Measurements from ENCODE around the gene TMEM231. TPM values are rescaled to one million over a fixed set of nuclear protein-coding genes. Genes with fewer than 3 reads are reported as not detected.

Gene TMEM231
- total RNA-seq, 5 donors from 2014 or later (not counting 1 experiment from before 2014, with no cell fraction given): 1.5 to 3.0 (median 2.1) TPM

DNA sequence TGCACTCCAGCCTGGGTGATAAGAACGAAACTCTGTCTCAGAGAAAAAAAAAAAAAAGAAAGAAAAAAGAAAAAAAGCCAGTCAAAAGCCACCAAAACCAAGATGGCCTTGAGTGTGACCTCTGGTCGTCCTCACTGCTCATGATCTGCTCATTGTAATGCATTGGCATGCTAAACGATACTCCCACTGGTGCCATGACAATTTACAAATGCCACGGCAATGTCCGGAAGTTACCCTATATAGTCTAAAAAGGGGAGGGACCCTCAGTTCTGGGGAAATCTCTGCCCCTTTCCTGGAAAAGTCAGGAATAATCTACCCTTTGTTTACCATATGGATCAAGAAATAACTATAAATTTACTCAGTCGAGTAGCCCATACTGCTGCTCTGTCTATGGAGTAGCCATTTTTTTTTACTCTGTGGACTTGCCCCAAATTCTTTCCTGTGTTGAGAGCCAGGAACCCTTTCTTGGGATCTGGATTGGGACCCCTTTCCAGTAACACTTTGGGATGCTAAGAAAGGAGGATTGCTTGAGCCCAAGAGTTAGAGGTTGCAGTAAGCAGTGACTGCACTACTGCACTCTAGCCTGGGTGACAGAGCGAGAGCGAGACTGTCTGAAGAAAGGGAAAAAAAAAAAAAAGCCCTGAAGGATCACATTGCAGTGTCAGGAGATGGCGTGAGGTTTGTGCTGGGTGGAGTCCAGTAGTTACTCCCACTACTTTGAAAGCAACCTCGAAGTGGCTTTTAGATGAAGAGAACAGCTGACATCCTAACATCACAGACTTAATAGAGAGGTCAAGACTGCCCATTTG is 3.7 kb upstream of the TMEM231 start:
- Mint-ChIP-seq H3K27ac (no peak overlapping the region), H3K9me3 (no peaks in the 10 kb centered on the region), H3K4me1 (peaks cover 9 to 13% (median 12%) of the 10 kb centered on the region in 3 donors), H3K4me3 (no peak overlapping the region), H3K27me3 (peaks cover 9 to 14% of the 10 kb centered on the region in 2 donors), H3K36me3 (no peaks in the 10 kb centered on the region)
- ChIA-PET POLR2A (interaction anchor here in 1 of 2 donors (0.7 kb wide), 1 partner anchor 1080 kb away, joined by 5 read pairs; no protein-coding TSS in a partner anchor), CTCF (interaction anchor here in 1 of 2 donors (0.7 kb wide), 1 partner anchor 460 kb away, joined by 6 read pairs; no protein-coding TSS in a partner anchor)
- 80% methylated on average over 1 of the region's 10 CpGs for WGBS (ENCODE audit: insufficient coverage)
- no peak for DNase-seq
- Histone ChIP-seq H3K4me3 (ENCODE audit: control insufficient read depth in 1 of 2, extremely low read depth in 1 of 2, low read length in 1 of 2) (no peak overlapping the region), H3K4me1 (ENCODE audit: control insufficient read depth in 1 of 2, extremely low read depth in 1 of 2, insufficient read depth in 2 of 2, low read length in 2 of 2) (peaks cover 3 to 15% of the 10 kb centered on the region in 2 experiments), H3K27ac (ENCODE audit: low read length) (no peak overlapping the region), H3K27me3 (replicated peaks in 1 of 2; ENCODE audit: control insufficient read depth in 2 of 2, extremely low read depth in 1 of 2, insufficient read depth in 2 of 2, low read length in 1 of 2) (peaks cover 0 to 9% of the 10 kb centered on the region in 2 experiments), H3K36me3 (ENCODE audit: control insufficient read depth in 2 of 2, extremely low read depth in 1 of 2, insufficient read depth in 1 of 2, low read length in 1 of 2) (no peaks in the 10 kb centered on the region), H3K9me3 (no peaks in the 10 kb centered on the region)
- no peak for ATAC-seq (replicated peaks in 1 of 4)

DNA sequence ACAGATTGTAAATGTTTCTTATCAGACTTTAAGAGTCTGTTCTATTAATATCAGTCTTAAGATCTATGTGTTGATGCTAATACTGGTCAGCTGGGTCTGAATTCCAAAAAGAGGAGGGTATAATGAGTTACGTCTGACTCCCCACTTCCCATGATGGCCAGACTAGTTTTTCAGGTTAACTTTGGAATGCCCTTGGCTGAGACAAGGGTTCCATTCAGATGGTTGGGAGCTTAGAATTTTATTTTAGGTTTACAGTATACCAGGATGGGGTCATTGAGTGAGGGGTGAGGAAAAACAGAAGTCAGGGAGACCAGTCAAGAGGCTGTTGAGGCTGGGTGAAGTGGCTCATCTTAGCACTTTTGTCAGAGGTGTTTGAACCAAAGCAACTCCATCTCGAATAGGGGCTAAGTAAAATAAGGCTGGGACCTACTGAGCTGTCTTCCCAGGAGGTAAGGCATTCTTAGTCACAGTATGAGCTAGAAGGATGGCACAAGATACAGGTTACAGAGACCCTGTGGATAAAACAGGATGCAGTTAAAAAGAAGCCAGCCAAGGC is 2.9 kb upstream of the TMEM231 start:
- Histone ChIP-seq H3K9me3 (no peaks in the 10 kb centered on the region), H3K4me3 (ENCODE audit: control insufficient read depth in 1 of 2, extremely low read depth in 1 of 2, low read length in 1 of 2) (no peak overlapping the region), H3K27me3 (replicated peaks in 1 of 2; ENCODE audit: control insufficient read depth in 2 of 2, extremely low read depth in 1 of 2, insufficient read depth in 2 of 2, low read length in 1 of 2) (peaks cover 0 to 9% of the 10 kb centered on the region in 2 experiments), H3K36me3 (ENCODE audit: control insufficient read depth in 2 of 2, extremely low read depth in 1 of 2, insufficient read depth in 1 of 2, low read length in 1 of 2) (no peaks in the 10 kb centered on the region), H3K27ac (ENCODE audit: low read length) (no peak overlapping the region), H3K4me1 (ENCODE audit: control insufficient read depth in 1 of 2, extremely low read depth in 1 of 2, insufficient read depth in 2 of 2, low read length in 2 of 2) (peaks cover 3 to 15% of the 10 kb centered on the region in 2 experiments)
- Mint-ChIP-seq H3K4me3 (no peak overlapping the region), H3K9me3 (no peaks in the 10 kb centered on the region), H3K27ac (no peak overlapping the region), H3K36me3 (no peaks in the 10 kb centered on the region), H3K4me1 (peaks cover 8 to 12% (median 12%) of the 10 kb centered on the region in 3 donors), H3K27me3 (peaks cover 8 to 14% of the 10 kb centered on the region in 2 donors)
- ATAC-seq (replicated peaks in 1 of 4): no peak
- WGBS (ENCODE audit: insufficient coverage): no CpG with 5 or more reads among the region's 2 CpGs
- POLR2A ChIA-PET: interaction anchor here in 1 of 2 donors (0.7 kb wide), 1 partner anchor 1079 kb away, joined by 5 read pairs; no protein-coding TSS in a partner anchor
- CTCF ChIA-PET: interaction anchor here in 1 of 2 donors (0.7 kb wide), 2 partner anchors 42 to 459 kb away, joined by 5 to 6 read pairs; no protein-coding TSS in a partner anchor
- DNase-seq: no peak

GRCh38 chr16:75556431-75556950 is 439 bp upstream of the TMEM231 start:
- Mint-ChIP-seq H3K27me3 (peaks cover 3 to 12% of the 10 kb centered on the region in 2 donors), H3K4me1 (peaks cover 8 to 12% (median 12%) of the 10 kb centered on the region in 3 donors), H3K4me3 (peak overlapping the region; percentile 83 to 89 (median 88)), H3K36me3 (no peaks in the 10 kb centered on the region), H3K27ac (peak overlapping the region; percentile 87 to 89), H3K9me3 (no peaks in the 10 kb centered on the region)
- H3K27ac ChIP-seq (ENCODE audit: low read length): peak overlapping the region; percentile 66
- H3K4me3 ChIP-seq (ENCODE audit: control insufficient read depth in 1 of 2, extremely low read depth in 1 of 2, low read length in 1 of 2): peak overlapping the region in 1 of 2 donors; percentile 61
- H3K4me1 ChIP-seq (ENCODE audit: control insufficient read depth in 1 of 2, extremely low read depth in 1 of 2, insufficient read depth in 2 of 2, low read length in 2 of 2): peaks cover 3 to 15% of the 10 kb centered on the region in 2 experiments
- H3K9me3 ChIP-seq: no peaks in the 10 kb centered on the region
- DNase-seq: no peak
- POLR2A ChIA-PET: interaction anchor here (0.5 to 1.2 kb wide), 10 partner anchors 8 to 225 kb away, joined by 3 to 10 read pairs (median 4); partner anchors contain the start of genes KARS1 (in 2 of the 2), TERF2IP (in 2 of the 2) and GABARAPL2 (in 1 of the 2)
- 87% methylated on average over 8 of the region's 16 CpGs for WGBS (ENCODE audit: insufficient coverage)
- ATAC-seq (replicated peaks in 1 of 4): no peak
- CTCF ChIA-PET: interaction anchor here (0.6 to 1.9 kb wide), 12 partner anchors 9 to 124 kb away, joined by 3 to 22 read pairs (median 5); partner anchors contain the start of genes ADAT1 (in 1 of the 2) and GABARAPL2 (in 1 of the 2)
- no peaks in the 10 kb centered on the region for H3K36me3 ChIP-seq (ENCODE audit: control insufficient read depth in 2 of 2, extremely low read depth in 1 of 2, insufficient read depth in 1 of 2, low read length in 1 of 2)
- peaks cover 0 to 5% of the 10 kb centered on the region in 2 experiments for H3K27me3 ChIP-seq (replicated peaks in 1 of 2; ENCODE audit: control insufficient read depth in 2 of 2, extremely low read depth in 1 of 2, insufficient read depth in 2 of 2, low read length in 1 of 2)

DNA sequence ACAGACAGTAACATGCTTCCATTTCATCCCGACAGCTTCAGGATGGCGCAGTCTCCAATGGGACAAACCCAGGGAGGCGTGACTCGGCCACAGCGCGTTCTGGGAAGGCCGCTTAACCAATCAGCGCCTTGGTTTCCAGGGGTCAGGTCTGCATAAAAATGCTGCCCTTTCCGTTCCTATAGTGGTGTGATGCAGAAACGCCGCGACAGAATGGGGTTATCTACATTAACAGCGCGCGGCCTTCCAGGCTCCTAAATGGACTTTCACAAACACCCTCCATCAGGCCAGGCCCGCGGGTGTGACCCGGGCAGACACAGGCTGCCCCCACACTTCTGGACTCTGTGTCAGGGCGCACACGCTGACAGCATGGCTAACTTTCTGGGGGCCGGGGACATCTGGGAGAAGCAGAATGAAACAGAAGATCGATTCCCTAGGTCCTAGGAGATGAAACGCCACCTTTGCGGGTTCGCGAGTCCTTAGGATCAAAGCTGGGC is 792 bp downstream of the TMEM231 start:
- no peaks in the 10 kb centered on the region for H3K9me3 ChIP-seq
- POLR2A ChIA-PET: interaction anchor here (0.8 to 1.2 kb wide), 7 partner anchors 10 to 121 kb away, joined by 3 to 10 read pairs (median 5); partner anchors contain the start of genes KARS1 (in 2 of the 2), TERF2IP (in 2 of the 2) and GABARAPL2 (in 1 of the 2)
- H3K27me3 ChIP-seq (replicated peaks in 1 of 2; ENCODE audit: control insufficient read depth in 2 of 2, extremely low read depth in 1 of 2, insufficient read depth in 2 of 2, low read length in 1 of 2): peaks cover 0 to 3% of the 10 kb centered on the region in 2 experiments
- Mint-ChIP-seq H3K4me1 (peaks cover 8 to 12% (median 12%) of the 10 kb centered on the region in 3 donors), H3K4me3 (peak overlapping the region; percentile 83 to 89 (median 88)), H3K27me3 (peaks cover 3 to 12% of the 10 kb centered on the region in 2 donors), H3K36me3 (no peaks in the 10 kb centered on the region), H3K27ac (peak overlapping the region; percentile 79 to 86), H3K9me3 (no peaks in the 10 kb centered on the region)
- H3K4me3 ChIP-seq (ENCODE audit: control insufficient read depth in 1 of 2, extremely low read depth in 1 of 2, low read length in 1 of 2): peak overlapping the region; percentile 61 to 70
- H3K36me3 ChIP-seq (ENCODE audit: control insufficient read depth in 2 of 2, extremely low read depth in 1 of 2, insufficient read depth in 1 of 2, low read length in 1 of 2): no peaks in the 10 kb centered on the region
- peaks cover 3 to 17% of the 10 kb centered on the region in 2 experiments for H3K4me1 ChIP-seq (ENCODE audit: control insufficient read depth in 1 of 2, extremely low read depth in 1 of 2, insufficient read depth in 2 of 2, low read length in 2 of 2)
- 30% methylated on average over 20 of the region's 26 CpGs for WGBS (ENCODE audit: insufficient coverage)
- DNase-seq (peak in 2 of 35 experiments; percentile 5 to 6), ATAC-seq (replicated peaks in 1 of 4) (no peak)
- H3K27ac ChIP-seq (ENCODE audit: low read length): peak overlapping the region; percentile 20
- CTCF ChIA-PET: interaction anchor here in 1 of 2 donors (0.8 to 1.9 kb wide), 4 partner anchors 10 to 88 kb away, joined by 4 to 22 read pairs (median 14); partner anchors contain the start of gene GABARAPL2

GRCh38 chr16:75552951-75553350 is 3.1 kb downstream of the TMEM231 start:
- H3K4me3 Mint-ChIP-seq: no peak overlapping the region
- peaks cover 0 to 12% of the 10 kb centered on the region in 2 donors for H3K27me3 Mint-ChIP-seq
- peaks cover 3 to 20% of the 10 kb centered on the region in 2 experiments for H3K4me1 ChIP-seq (ENCODE audit: control insufficient read depth in 1 of 2, extremely low read depth in 1 of 2, insufficient read depth in 2 of 2, low read length in 2 of 2)
- H3K27me3 ChIP-seq (replicated peaks in 1 of 2; ENCODE audit: control insufficient read depth in 2 of 2, extremely low read depth in 1 of 2, insufficient read depth in 2 of 2, low read length in 1 of 2): peaks cover 0 to 3% of the 10 kb centered on the region in 2 experiments
- H3K9me3 ChIP-seq: no peaks in the 10 kb centered on the region
- ATAC-seq (replicated peaks in 1 of 4) (no peak), DNase-seq (no peak)
- no peaks in the 10 kb centered on the region for H3K36me3 ChIP-seq (ENCODE audit: control insufficient read depth in 2 of 2, extremely low read depth in 1 of 2, insufficient read depth in 1 of 2, low read length in 1 of 2)
- 90% methylated on average over 1 of the region's 2 CpGs for WGBS (ENCODE audit: insufficient coverage)
- no peak overlapping the region for H3K4me3 ChIP-seq (ENCODE audit: control insufficient read depth in 1 of 2, extremely low read depth in 1 of 2, low read length in 1 of 2)
- no peak overlapping the region for H3K27ac Mint-ChIP-seq
- no peak overlapping the region for H3K27ac ChIP-seq (ENCODE audit: low read length)
- CTCF ChIA-PET: no interaction called here
- POLR2A ChIA-PET: interaction anchor here in 1 of 2 donors (0.6 to 0.7 kb wide), 3 partner anchors 13 to 63 kb away, joined by 3 to 7 read pairs (median 5); partner anchors contain the start of gene GABARAPL2
- no peaks in the 10 kb centered on the region for H3K9me3 Mint-ChIP-seq
- H3K4me1 Mint-ChIP-seq: peaks cover 9 to 16% (median 12%) of the 10 kb centered on the region in 3 donors
- H3K36me3 Mint-ChIP-seq: no peaks in the 10 kb centered on the region
